Lung (tissue), 12 donors: ENCODE measurements around the gene CYBA. TPM values are rescaled to one million over a fixed set of nuclear protein-coding genes. Genes with fewer than 3 reads are reported as not detected.

Experiments used
- ATAC-seq: fragments of 200-7000 bp; cut with Tn5 transposase; one replicate; pipeline ENCODE4 v1.9.1; 2020; ENCODE audit warnings: moderate number of reproducible peaks; ENCODE audit not compliant: insufficient read depth, low FRiP score
- DNase-seq, 3 donors: peaks; one replicate each; pipeline ENCODE4 v3.0.0-alpha.2; 2013 to 2017
- H3K27ac ChIP-seq, 2 donors: one replicate each; pipeline ENCODE4 v1.5.1; 2013; ENCODE audit warnings: mild to moderate bottlenecking in 2 of 2, moderate library complexity in 2 of 2, control low read depth in 1 of 2, inconsistent platforms in 1 of 2, low read depth in 1 of 2, low read length in 1 of 2
- H3K27me3 ChIP-seq, 3 donors: one replicate each; pipeline ENCODE4 v1.5.1; 2013; ENCODE audit warnings: low read length in 2 of 3; ENCODE audit not compliant: control insufficient read depth in 3 of 3, insufficient read depth in 3 of 3
- H3K36me3 ChIP-seq, 4 donors: one replicate each; pipeline ENCODE4 v1.5.1; 2013; ENCODE audit warnings: low read length in 4 of 4, mild to moderate bottlenecking in 1 of 4, moderate library complexity in 1 of 4; ENCODE audit not compliant: control insufficient read depth in 4 of 4, insufficient read depth in 4 of 4
- H3K4me1 ChIP-seq, 5 donors: one replicate each; pipeline ENCODE4 v1.5.1; 2013; ENCODE audit warnings: low read length in 5 of 5, mild to moderate bottlenecking in 2 of 5, moderate library complexity in 1 of 5; ENCODE audit not compliant: control insufficient read depth in 5 of 5, insufficient read depth in 5 of 5
- H3K4me3 ChIP-seq: one replicate; pipeline ENCODE4 v1.5.1; 2013; ENCODE audit warnings: mild to moderate bottlenecking, control low read depth, moderate library complexity
- H3K9ac ChIP-seq, 2 donors: one replicate each; pipeline ENCODE4 v1.5.1; 2013; ENCODE audit warnings: low read length in 2 of 2, control low read depth in 1 of 2; ENCODE audit not compliant: insufficient read depth in 1 of 2
- H3K9me3 ChIP-seq, 4 donors: one replicate each; pipeline ENCODE4 v1.5.1; 2013; ENCODE audit warnings: low read length in 3 of 4, mild to moderate bottlenecking in 1 of 4, moderate library complexity in 1 of 4; ENCODE audit not compliant: control insufficient read depth in 4 of 4, insufficient read depth in 3 of 4
- CTCF ChIP-seq: IDR thresholded peaks from 2 replicates; pipeline ENCODE4 v1.5.1; 2012; ENCODE audit warnings: mild to moderate bottlenecking; ENCODE audit errors: control extremely low read depth, extremely low read depth
- WGBS, 2 donors: extraction: QIAGEN DNeasy Blood & Tissue Kit; methylation state at CpG; one replicate each; pipeline ENCODE4 v1.1.7; 2013; 5-methylcytosine and 5-hydroxymethylcytosine counted together
- polyA plus RNA-seq, 2 donors: library from polyadenylated mRNA; stranded (reverse); fragments of 200-250 nt; gene quantifications; one replicate each; pipeline ENCODE4 v1.2.1, GENCODE V29; 2013
- total RNA-seq, 2 donors: library from RNA; depleted of rRNA in 1 of 2; stranded (reverse); fragments of >200 nt in 1 of 2; gene quantifications; one replicate each; pipeline ENCODE4 v1.2.1, GENCODE V29; 2014 to 2021
- donor health status: control.
- donor health status: control.
- donor health status: Bipolar disorder and iron deficiency.
- donor health status: healthy.
- donor health status: DM: yes; HTN: yes; CAD: no.

The CYBA gene
- total and polyA plus RNA-seq, 4 donors, result 113 to 879 (median 349) TPM

- TF ChIP-seq CTCF, result no peak
- whole genome bisulfite sequencing, 2 donors, result 43 to 49% methylated on average over 24 to 28 of the region's 28 CpGs
- peaks cover 0 to 46% (median 37%) of the 10 kb centered on the region in 3 donors for H3K27me3 ChIP-seq
- peaks cover 0 to 10% (median 0%) of the 10 kb centered on the region in 5 donors for H3K4me1 ChIP-seq
- H3K4me3 ChIP-seq, result no peak overlapping the region
- ATAC-seq (no peak), DNase-seq (peak in 1 of 3 donors; percentile 55)
- no peaks in the 10 kb centered on the region for H3K9me3 ChIP-seq
- no peaks in the 10 kb centered on the region for H3K36me3 ChIP-seq
- H3K9ac ChIP-seq, result no peak overlapping the region
- H3K27ac ChIP-seq, result no peak overlapping the region
Observed at GRCh38 chr16:88688013-88688778, 37.3 kb upstream of the CYBA start.

GRCh38 chr16:88687676-88688012 lies 36.8 kb upstream of the CYBA start:
- no peak overlapping the region for H3K9ac ChIP-seq
- ATAC-seq (no peak), DNase-seq (no peak)
- H3K4me1 ChIP-seq, result peaks cover 0 to 10% (median 0%) of the 10 kb centered on the region in 5 donors
- no peak overlapping the region for H3K4me3 ChIP-seq
- 65 to 78% methylated on average over 3 of the region's 3 CpGs for WGBS, 2 donors
- H3K9me3 ChIP-seq, result no peaks in the 10 kb centered on the region
- no peaks in the 10 kb centered on the region for H3K36me3 ChIP-seq
- TF ChIP-seq CTCF, result no peak
- no peak overlapping the region for H3K27ac ChIP-seq
- peaks cover 0 to 46% (median 37%) of the 10 kb centered on the region in 3 donors for H3K27me3 ChIP-seq

GRCh38 chr16:88687254-88687576 lies 36.4 kb upstream of the CYBA start:
- no peak for DNase-seq
- no peak overlapping the region for H3K4me3 ChIP-seq
- H3K27me3 ChIP-seq, result peaks cover 0 to 46% (median 37%) of the 10 kb centered on the region in 3 donors
- TF ChIP-seq CTCF, result no peak
- no peak overlapping the region for H3K27ac ChIP-seq
- H3K4me1 ChIP-seq, result peaks cover 0 to 10% (median 0%) of the 10 kb centered on the region in 5 donors
- no peak for ATAC-seq
- WGBS, 2 donors, result 70 to 84% methylated on average over 10 of the region's 10 CpGs
- H3K36me3 ChIP-seq, result no peaks in the 10 kb centered on the region
- H3K9ac ChIP-seq, result no peak overlapping the region
- H3K9me3 ChIP-seq, result no peaks in the 10 kb centered on the region
